ENCODE measurements around the gene CELA2B.
"Not testable (repeated sequence)": the region's sequence is repeated elsewhere in the genome, so short reads cannot be mapped to it uniquely, and the experiment has no call there.

The CELA2B gene

GRCh38 chr1:15488371-15488770 lies 12.5 kb downstream of the CELA2B start:
- no peak for ATAC-seq
- no peak for TF ChIP-seq ARNTL (CRISPR knock-in tag; IDR thresholded peaks at IDR 0.05; ENCODE audit: borderline replicate concordance, low read depth)
- TF ChIP-seq ESRRG (CRISPR knock-in tag; IDR thresholded peaks at IDR 0.05), result no peak
- TF ChIP-seq RARB (CRISPR knock-in tag; IDR thresholded peaks at IDR 0.05), result no peak
- no peak for TF ChIP-seq BACH2 (CRISPR knock-in tag; IDR thresholded peaks at IDR 0.05; ENCODE audit: borderline replicate concordance)
- TF ChIP-seq ZNF8 (CRISPR knock-in tag; IDR thresholded peaks at IDR 0.05), result no peak
- TF ChIP-seq, protein P1, sequence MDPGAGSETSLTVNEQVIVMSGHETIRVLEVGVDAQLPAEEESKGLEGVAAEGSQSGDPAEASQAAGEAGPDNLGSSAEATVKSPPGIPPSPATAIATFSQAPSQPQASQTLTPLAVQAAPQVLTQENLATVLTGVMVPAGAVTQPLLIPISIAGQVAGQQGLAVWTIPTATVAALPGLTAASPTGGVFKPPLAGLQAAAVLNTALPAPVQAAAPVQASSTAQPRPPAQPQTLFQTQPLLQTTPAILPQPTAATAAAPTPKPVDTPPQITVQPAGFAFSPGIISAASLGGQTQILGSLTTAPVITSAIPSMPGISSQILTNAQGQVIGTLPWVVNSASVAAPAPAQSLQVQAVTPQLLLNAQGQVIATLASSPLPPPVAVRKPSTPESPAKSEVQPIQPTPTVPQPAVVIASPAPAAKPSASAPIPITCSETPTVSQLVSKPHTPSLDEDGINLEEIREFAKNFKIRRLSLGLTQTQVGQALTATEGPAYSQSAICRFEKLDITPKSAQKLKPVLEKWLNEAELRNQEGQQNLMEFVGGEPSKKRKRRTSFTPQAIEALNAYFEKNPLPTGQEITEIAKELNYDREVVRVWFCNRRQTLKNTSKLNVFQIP (CRISPR knock-in tag; IDR thresholded peaks at IDR 0.05; ENCODE audit: borderline replicate concordance, low read depth), result no peak
- TF ChIP-seq, protein P2, sequence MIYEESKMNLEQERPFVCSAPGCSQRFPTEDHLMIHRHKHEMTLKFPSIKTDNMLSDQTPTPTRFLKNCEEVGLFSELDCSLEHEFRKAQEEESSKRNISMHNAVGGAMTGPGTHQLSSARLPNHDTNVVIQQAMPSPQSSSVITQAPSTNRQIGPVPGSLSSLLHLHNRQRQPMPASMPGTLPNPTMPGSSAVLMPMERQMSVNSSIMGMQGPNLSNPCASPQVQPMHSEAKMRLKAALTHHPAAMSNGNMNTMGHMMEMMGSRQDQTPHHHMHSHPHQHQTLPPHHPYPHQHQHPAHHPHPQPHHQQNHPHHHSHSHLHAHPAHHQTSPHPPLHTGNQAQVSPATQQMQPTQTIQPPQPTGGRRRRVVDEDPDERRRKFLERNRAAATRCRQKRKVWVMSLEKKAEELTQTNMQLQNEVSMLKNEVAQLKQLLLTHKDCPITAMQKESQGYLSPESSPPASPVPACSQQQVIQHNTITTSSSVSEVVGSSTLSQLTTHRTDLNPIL (CRISPR knock-in tag; IDR thresholded peaks at IDR 0.05; ENCODE audit: low read depth), result no peak
- TF ChIP-seq GLIS3 (CRISPR knock-in tag; IDR thresholded peaks at IDR 0.05), result no peak
- no peak for TF ChIP-seq CSDC2 (CRISPR knock-in tag; IDR thresholded peaks at IDR 0.05)
- no peak for TF ChIP-seq PATZ1 (CRISPR knock-in tag; IDR thresholded peaks at IDR 0.05; ENCODE audit: borderline replicate concordance)
- TF ChIP-seq TOX (CRISPR knock-in tag; IDR thresholded peaks at IDR 0.05; ENCODE audit: borderline replicate concordance), result no peak
- TF ChIP-seq ZC3H10 (CRISPR knock-in tag; IDR thresholded peaks at IDR 0.05), result no peak
- TF ChIP-seq ZNF70 (CRISPR knock-in tag; IDR thresholded peaks at IDR 0.05), result no peak
- no peak for TF ChIP-seq ZFP30 (CRISPR knock-in tag; IDR thresholded peaks at IDR 0.05)

GRCh38 chr1:15489052-15489736 lies 13.3 kb downstream of the CELA2B start:
- TF ChIP-seq ZFP30 (CRISPR knock-in tag; IDR thresholded peaks at IDR 0.05) (no peak), CSDC2 (CRISPR knock-in tag; IDR thresholded peaks at IDR 0.05) (no peak), ZC3H10 (CRISPR knock-in tag; IDR thresholded peaks at IDR 0.05) (no peak), SNAI2 (CRISPR knock-in tag; IDR thresholded peaks at IDR 0.05) (no peak), RARB (CRISPR knock-in tag; IDR thresholded peaks at IDR 0.05) (no peak), ARNTL (CRISPR knock-in tag; IDR thresholded peaks at IDR 0.05; ENCODE audit: borderline replicate concordance, low read depth) (no peak), ISL1 (CRISPR knock-in tag; IDR thresholded peaks at IDR 0.05) (no peak), TCF4 (CRISPR knock-in tag; IDR thresholded peaks at IDR 0.05; ENCODE audit: borderline replicate concordance) (no peak), ZNF565 (CRISPR knock-in tag; conservative IDR thresholded peaks at IDR 0.05; ENCODE audit: low read depth) (no peak), ESRRG (CRISPR knock-in tag; IDR thresholded peaks at IDR 0.05) (no peak), GLIS3 (CRISPR knock-in tag; IDR thresholded peaks at IDR 0.05) (no peak)
- TF ChIP-seq, protein P1 (CRISPR knock-in tag; IDR thresholded peaks at IDR 0.05; ENCODE audit: borderline replicate concordance, low read depth), result no peak
- TF ChIP-seq, protein P3, sequence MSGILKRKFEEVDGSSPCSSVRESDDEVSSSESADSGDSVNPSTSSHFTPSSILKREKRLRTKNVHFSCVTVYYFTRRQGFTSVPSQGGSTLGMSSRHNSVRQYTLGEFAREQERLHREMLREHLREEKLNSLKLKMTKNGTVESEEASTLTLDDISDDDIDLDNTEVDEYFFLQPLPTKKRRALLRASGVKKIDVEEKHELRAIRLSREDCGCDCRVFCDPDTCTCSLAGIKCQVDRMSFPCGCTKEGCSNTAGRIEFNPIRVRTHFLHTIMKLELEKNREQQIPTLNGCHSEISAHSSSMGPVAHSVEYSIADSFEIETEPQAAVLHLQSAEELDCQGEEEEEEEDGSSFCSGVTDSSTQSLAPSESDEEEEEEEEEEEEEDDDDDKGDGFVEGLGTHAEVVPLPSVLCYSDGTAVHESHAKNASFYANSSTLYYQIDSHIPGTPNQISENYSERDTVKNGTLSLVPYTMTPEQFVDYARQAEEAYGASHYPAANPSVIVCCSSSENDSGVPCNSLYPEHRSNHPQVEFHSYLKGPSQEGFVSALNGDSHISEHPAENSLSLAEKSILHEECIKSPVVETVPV (CRISPR knock-in tag; IDR thresholded peaks at IDR 0.05), result no peak
- TF ChIP-seq, protein P2 (CRISPR knock-in tag; IDR thresholded peaks at IDR 0.05; ENCODE audit: low read depth), result no peak

DNA sequence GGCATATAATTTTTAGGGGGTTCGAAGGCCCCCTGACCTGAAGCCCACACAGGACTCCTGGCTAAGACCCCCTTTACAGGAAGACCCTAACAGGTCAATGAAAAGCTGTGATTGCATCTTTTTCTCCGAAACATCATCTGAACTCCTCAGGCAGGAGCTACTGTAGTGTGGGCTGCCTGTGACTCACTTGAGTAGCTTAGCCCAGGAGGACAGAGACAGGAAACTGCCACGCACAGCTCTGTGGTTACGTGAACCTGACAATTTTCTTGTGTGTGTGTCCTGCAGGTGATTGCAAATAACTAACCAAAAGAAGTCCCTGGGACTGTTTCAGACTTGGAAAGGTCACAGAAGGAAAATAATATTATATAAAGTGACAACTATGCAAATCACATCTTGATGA lies 15.1 kb downstream of the CELA2B start:
- ATAC-seq, result not testable (repeated sequence)

More at GRCh38 chr1:15489052-15489736, 13.3 kb downstream of the CELA2B start:
- ATAC-seq, result no peak; the same call in 1 of the 3 replicates
